HG03575 (cell line): ENCODE measurements around the gene ZNF248.
"Not testable (repeated sequence)": the region's sequence is repeated elsewhere in the genome, so short reads cannot be mapped to it uniquely, and the experiment has no call there.

ENCODE experiments used
- ATAC-seq: cut with Tn5 transposase; IDR thresholded peaks from one replicate; pipeline ENCODE4 v1.9.1; 2021; ENCODE audit not compliant: unreplicated experiment, insufficient number of reproducible peaks, low FRiP score; ENCODE audit errors: extremely low read depth

Gene ZNF248

GRCh38 chr10:37857287-37858211 is at the start of gene ZNF248:
Gene ZNF248 (minus strand): TSS chr10:37857610. CDS start chr10:37856310, 1,300 bp downstream.
- peak; percentile 78 for ATAC-seq

- no peak for ATAC-seq
These were observed 49.0 kb upstream of the ZNF248 start for GRCh38 chr10:37906382-37906781.

GRCh38 chr10:37896436-37896835 is 39.0 kb upstream of the ZNF248 start:
- ATAC-seq, result no peak

GRCh38 chr10:37895674-37896073 is 38.3 kb upstream of the ZNF248 start:
- ATAC-seq, result no peak

GRCh38 chr10:37885850-37886249 is 28.4 kb upstream of the ZNF248 start:
- no peak for ATAC-seq

GRCh38 chr10:37872955-37873354 is 15.5 kb upstream of the ZNF248 start:
- ATAC-seq, result no peak

GRCh38 chr10:37872283-37872682 is 14.9 kb upstream of the ZNF248 start:
- ATAC-seq, result no peak

- ATAC-seq, result no peak
These were observed 14.3 kb upstream of the ZNF248 start for GRCh38 chr10:37871568-37872251.

- ATAC-seq, result no peak
These were observed 13.7 kb upstream of the ZNF248 start for GRCh38 chr10:37871143-37871542.

- ATAC-seq, result no peak
These were observed 11.4 kb upstream of the ZNF248 start for GRCh38 chr10:37868796-37869195.

- ATAC-seq, result no peak
These were observed 8.8 kb upstream of the ZNF248 start for GRCh38 chr10:37865957-37866803.

GRCh38 chr10:37865264-37865663 is 7.9 kb upstream of the ZNF248 start:
- no peak for ATAC-seq

- ATAC-seq, result no peak
These were observed 3.2 kb upstream of the ZNF248 start for GRCh38 chr10:37860494-37861190.

GRCh38 chr10:37859270-37859669 is 1.9 kb upstream of the ZNF248 start:
- not testable (repeated sequence) for ATAC-seq

- peak; percentile 4 for ATAC-seq
These were observed 526 bp downstream of the ZNF248 start for GRCh38 chr10:37856881-37857286.

- no peak for ATAC-seq
These were observed 1.8 kb downstream of the ZNF248 start for GRCh38 chr10:37855636-37856035.

- ATAC-seq, result no peak
These were observed 2.8 kb downstream of the ZNF248 start for GRCh38 chr10:37854626-37855025.

GRCh38 chr10:37844644-37845043 is 12.8 kb downstream of the ZNF248 start:
- ATAC-seq, result no peak

- no peak for ATAC-seq
These were observed 18.2 kb downstream of the ZNF248 start for GRCh38 chr10:37839243-37839642.
